Ovary (tissue), 9 donors: ENCODE results near the gene DNMT3A. TPM values are rescaled to one million over a fixed set of nuclear protein-coding genes. Genes with fewer than 3 reads are reported as not detected.

ENCODE experiments used
- DNase-seq, 5 donors: peaks; one replicate each; pipeline ENCODE4 v3.0.0-alpha.2; 2019 to 2020
- H3K27ac ChIP-seq, 2 donors: fragments of 200-600 bp; one replicate each; pipeline versions ENCODE4 v1.5.1 to v1.8.0; 2019 to 2022
- H3K27me3 ChIP-seq: fragments of 200-600 bp; one replicate; pipeline ENCODE4 v1.8.0; 2022
- H3K36me3 ChIP-seq: fragments of 200-600 bp; sonication (generic); one replicate; pipeline ENCODE4 v1.5.1; 2019
- H3K4me1 ChIP-seq: one replicate; pipeline ENCODE4 v1.8.1; 2013; ENCODE audit warnings: mild to moderate bottlenecking, moderate library complexity; ENCODE audit not compliant: insufficient read depth
- H3K4me3 ChIP-seq: fragments of 200-600 bp; sonication (generic); one replicate; pipeline ENCODE4 v1.5.1; 2017
- H3K9me3 ChIP-seq, 2 donors: fragments of 200-600 bp in 1 of 2; sonication (generic) in 1 of 2; one replicate each; pipeline versions ENCODE4 v1.5.1 to v1.8.1; 2013 to 2019; ENCODE audit warnings: mild to moderate bottlenecking in 1 of 2, moderate library complexity in 1 of 2
- CTCF ChIP-seq, 3 donors: fragments of 450-650 bp in 2 of 3; fragments of 200-600 bp in 1 of 3; IDR thresholded peaks; one replicate each; pipeline versions ENCODE4 v1.5.1 to v1.8.0; 2016 to 2022; ENCODE audit warnings: antibody characterized with exemption in 3 of 3, mild to moderate bottlenecking in 1 of 3
- EP300 ChIP-seq: sonication (generic); formaldehyde crosslinking; IDR thresholded peaks from one replicate; pipeline ENCODE4 v1.6.1; 2017; ENCODE audit warnings: antibody characterized with exemption
- POLR2A ChIP-seq: fragments of 450-650 bp; IDR thresholded peaks from one replicate; pipeline ENCODE4 v1.6.1; 2017; ENCODE audit warnings: antibody characterized with exemption, mild to moderate bottlenecking, moderate library complexity
- WGBS, 3 donors: extraction: QIAGEN DNeasy Blood & Tissue Kit in 1 of 3; methylation state at CpG; one replicate each; pipeline versions ENCODE4 v1.1.5 to v1.1.7; 2013 to 2017; 5-methylcytosine and 5-hydroxymethylcytosine counted together
- intact Hi-C, 4 donors: fragments of 100-400 bp; cut with DNase I; formaldehyde crosslinking; loops; one replicate each; pipeline versions ENCODE4 v1.11.0 to v1.15.1; 2022 to 2023
- microRNA counts: library from miRNA; unstranded; fragments of <30 nt; microRNA quantifications from one replicate; lab custom pipeline; 2016
- microRNA-seq, 3 donors: library from miRNA; unstranded; fragments of <30 nt; microRNA quantifications; one replicate each; pipeline versions ENCODE4 to v1.2.0, GENCODE V29; 2019 to 2020
- polyA plus RNA-seq, 2 donors: library from polyadenylated mRNA; stranded (reverse); fragments of 200-250 nt in 1 of 2; fragments of 350-450 nt in 1 of 2; fragmentation: Illumina TruSeq in 1 of 2; extraction: RNeasy Lipid Tissue Mini Kit (QIAGEN cat#74804) in 1 of 2; gene quantifications; one replicate each; pipeline ENCODE4 v1.2.3, GENCODE V29; 2013 to 2014
- small RNA-seq: library from RNA; depleted of rRNA; stranded (forward); fragments of <200 nt; gene quantifications from one replicate; pipeline ENCODE3, GENCODE V24; 2016
- total RNA-seq, 7 donors: library from RNA; depleted of rRNA in 2 of 7; stranded (reverse); fragments of >200 nt in 2 of 7; fragmentation: NEBNext Ultra II Directional in 3 of 7; extraction: Animal tissue kit (Norgen Biotek cat#: 25700) in 3 of 7; gene quantifications; one replicate each; pipeline versions ENCODE4 v1.1.0 to v1.2.4, GENCODE V29; 2016 to 2023
- donor health status: DM: no; HTN: no; CAD: no; lungs with moderate emphysema.
- donor health status: DM: no; HTN: no; CAD: no.
- donor health status: Bipolar disorder and iron deficiency.
- donor health status: DM: yes; HTN: yes; CAD: no.
- donor health status: DM: no; HTN: no; CAD: no.
- donor health status: DM: yes; HTN: yes; CAD: no.

Gene DNMT3A
- total and polyA plus RNA-seq, 9 donors, result 11.3 to 72.7 (median 46.7) TPM

DNA sequence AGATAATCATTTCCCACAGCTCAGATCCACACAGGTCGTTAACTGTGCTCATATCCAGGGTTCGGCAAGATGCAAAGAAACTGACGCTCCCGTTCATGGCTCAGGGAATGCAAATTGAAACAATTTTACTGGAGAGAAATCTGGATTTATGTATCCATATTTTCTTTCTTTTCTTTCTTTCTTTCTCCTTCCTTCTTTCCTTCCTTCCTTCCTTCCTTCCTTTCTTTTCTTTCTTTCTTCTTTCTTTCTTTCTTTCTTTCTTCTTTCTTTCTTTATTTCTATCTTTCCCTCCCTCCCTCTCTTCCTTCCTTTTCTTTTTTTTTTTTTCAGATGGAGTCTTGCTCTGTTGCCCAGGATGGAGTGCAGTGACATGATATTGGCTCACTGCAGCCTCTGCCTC lies 153.3 kb downstream of the DNMT3A start:
- intact Hi-C loops, result no loop called here
- no peak overlapping the region for H3K27ac ChIP-seq
- H3K4me3 ChIP-seq, result no peak overlapping the region
- no peaks in the 10 kb centered on the region for H3K9me3 ChIP-seq
- no peak for DNase-seq
- H3K27me3 ChIP-seq, result no peaks in the 10 kb centered on the region
- no peaks in the 10 kb centered on the region for H3K36me3 ChIP-seq
- 42 to 47% (median 45%) methylated on average over 4 of the region's 4 CpGs for WGBS, 3 donors
- H3K4me1 ChIP-seq, result no peaks in the 10 kb centered on the region
- TF ChIP-seq POLR2A, result no peak
- no peak for TF ChIP-seq CTCF (IDR thresholded peaks at IDR 0.05)
- TF ChIP-seq EP300, result no peak

GRCh38 chr2:25187729-25188350 lies 153.9 kb downstream of the DNMT3A start:
- Histone ChIP-seq H3K9me3 (no peaks in the 10 kb centered on the region), H3K36me3 (no peaks in the 10 kb centered on the region), H3K4me1 (no peaks in the 10 kb centered on the region), H3K27ac (no peak overlapping the region), H3K27me3 (no peaks in the 10 kb centered on the region), H3K4me3 (no peak overlapping the region)
- WGBS, 3 donors, result 41 to 48% (median 42%) methylated on average over 11 of the region's 11 CpGs
- TF ChIP-seq CTCF (IDR thresholded peaks at IDR 0.05) (no peak), EP300 (no peak), POLR2A (no peak)
- DNase-seq, result no peak
- intact Hi-C loops, result no loop called here

- Histone ChIP-seq H3K27me3 (no peaks in the 10 kb centered on the region), H3K9me3 (no peaks in the 10 kb centered on the region), H3K4me1 (no peaks in the 10 kb centered on the region), H3K27ac (no peak overlapping the region), H3K36me3 (no peaks in the 10 kb centered on the region), H3K4me3 (no peak overlapping the region)
- TF ChIP-seq EP300 (no peak), CTCF (IDR thresholded peaks at IDR 0.05) (no peak), POLR2A (no peak)
- WGBS, 3 donors, result 59 to 61% (median 60%) methylated on average over 5 of the region's 5 CpGs
- no peak for DNase-seq
- intact Hi-C loops, result no loop called here
These were observed 157.5 kb downstream of the DNMT3A start for GRCh38 chr2:25184254-25184653.

- 79 to 88% (median 82%) methylated on average over 10 of the region's 10 CpGs for WGBS, 3 donors
- Histone ChIP-seq H3K27me3 (no peaks in the 10 kb centered on the region), H3K36me3 (no peaks in the 10 kb centered on the region), H3K9me3 (no peaks in the 10 kb centered on the region), H3K4me3 (no peak overlapping the region), H3K4me1 (no peaks in the 10 kb centered on the region), H3K27ac (no peak overlapping the region)
- DNase-seq, result no peak
- TF ChIP-seq EP300 (no peak), POLR2A (no peak), CTCF (IDR thresholded peaks at IDR 0.05) (no peak)
- intact Hi-C loops, result no loop called here
These were observed 162.7 kb downstream of the DNMT3A start for GRCh38 chr2:25178976-25179375.

MicroRNAs within 50 kb of the gene (microRNA counts, 767-probe panel; counts per million panel counts)
- 530 counts per million, percentile 78 among the panel's probes with 10 or more counts for microRNA hsa-miR-1301 (lab: Ali Mortazavi, UCI)

Small RNAs within 50 kb of the gene (microRNA-seq; reads per million reads assigned to microRNA genes)
- gene MIR1301, result 35.7 to 110 (median 42.7) reads per million in 3 donors

Small RNAs within 50 kb of the gene (small RNA-seq; reads per million reads assigned to genes)
- 1.6 reads per million, percentile 69 among the genes with 10 or more reads in this experiment for gene MIR1301

Other genes starting within 250 kb of the DNMT3A start
- 1 to 10 TPM; 1.4 to 3.3 (median 1.9) TPM for gene POMC, start 173.3 kb downstream of the DNMT3A start, total RNA-seq
- gene POMC, start 173.3 kb downstream of the DNMT3A start, polyA plus RNA-seq, result 1 to 10 TPM in 1 of 2 donors, not detected in 1; 5.0 TPM